Fibroblast of pulmonary artery (primary cell): Measurements from ENCODE around the gene SELPLG.

Source experiments
- DNase-seq: peaks from one replicate; pipeline ENCODE4 v3.0.0-alpha.2; 2010; ENCODE audit warnings: low read depth
- H3K4me3 ChIP-seq: replicated peaks from 2 replicates; pipeline ENCODE4 v1.5.1; 2011; ENCODE audit warnings: low read depth, mild to moderate bottlenecking, control low read depth, low read length, moderate library complexity
- TF ChIP-seq, protein P1 (sequence below): IDR thresholded peaks from 2 replicates; pipeline ENCODE4 v1.5.1; 2011; ENCODE audit warnings: mild to moderate bottlenecking, control low read depth, low read length, inconsistent platforms; ENCODE audit errors: missing control alignments

SELPLG gene

DNA sequence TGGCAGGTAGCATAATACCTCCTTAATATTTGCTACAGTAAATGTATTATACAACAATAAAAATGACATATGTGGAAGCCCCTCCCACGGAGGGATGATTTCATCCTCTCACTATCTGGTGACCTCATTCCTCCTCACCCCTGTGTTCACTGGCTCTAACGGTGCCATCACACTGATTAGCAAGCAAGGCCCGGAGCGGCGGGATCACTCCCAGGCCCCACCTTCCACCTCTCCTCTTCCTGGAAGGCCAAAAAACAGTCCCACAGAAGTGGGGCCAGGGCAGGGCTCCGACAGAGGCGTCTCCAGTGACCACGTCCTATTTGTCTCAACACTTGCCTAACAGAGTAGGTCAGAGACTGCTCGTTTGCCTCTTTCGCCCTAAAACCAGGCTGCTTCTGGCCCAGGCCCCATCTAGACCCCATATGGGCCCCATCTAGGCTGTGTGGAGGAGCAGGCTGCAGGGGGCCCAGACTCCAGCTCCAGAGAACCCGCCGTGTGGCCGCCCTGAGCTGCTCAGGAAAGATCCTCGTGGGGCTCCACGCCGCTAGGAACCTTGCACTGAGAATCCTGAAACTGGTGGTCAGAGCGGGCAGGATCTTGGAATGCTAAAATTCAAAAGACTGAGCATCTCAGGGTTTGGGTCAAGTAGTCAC is 3.7 kb downstream of the SELPLG start:
- DNase-seq = peak; percentile 79
- TF ChIP-seq, protein P1, sequence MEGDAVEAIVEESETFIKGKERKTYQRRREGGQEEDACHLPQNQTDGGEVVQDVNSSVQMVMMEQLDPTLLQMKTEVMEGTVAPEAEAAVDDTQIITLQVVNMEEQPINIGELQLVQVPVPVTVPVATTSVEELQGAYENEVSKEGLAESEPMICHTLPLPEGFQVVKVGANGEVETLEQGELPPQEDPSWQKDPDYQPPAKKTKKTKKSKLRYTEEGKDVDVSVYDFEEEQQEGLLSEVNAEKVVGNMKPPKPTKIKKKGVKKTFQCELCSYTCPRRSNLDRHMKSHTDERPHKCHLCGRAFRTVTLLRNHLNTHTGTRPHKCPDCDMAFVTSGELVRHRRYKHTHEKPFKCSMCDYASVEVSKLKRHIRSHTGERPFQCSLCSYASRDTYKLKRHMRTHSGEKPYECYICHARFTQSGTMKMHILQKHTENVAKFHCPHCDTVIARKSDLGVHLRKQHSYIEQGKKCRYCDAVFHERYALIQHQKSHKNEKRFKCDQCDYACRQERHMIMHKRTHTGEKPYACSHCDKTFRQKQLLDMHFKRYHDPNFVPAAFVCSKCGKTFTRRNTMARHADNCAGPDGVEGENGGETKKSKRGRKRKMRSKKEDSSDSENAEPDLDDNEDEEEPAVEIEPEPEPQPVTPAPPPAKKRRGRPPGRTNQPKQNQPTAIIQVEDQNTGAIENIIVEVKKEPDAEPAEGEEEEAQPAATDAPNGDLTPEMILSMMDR = no peak
- H3K4me3 ChIP-seq = no peak overlapping the region

GRCh38 chr12:108629151-108629550 is 4.5 kb downstream of the SELPLG start:
- DNase-seq = no peak
- H3K4me3 ChIP-seq = no peak overlapping the region
- TF ChIP-seq, protein P1 = no peak

DNA sequence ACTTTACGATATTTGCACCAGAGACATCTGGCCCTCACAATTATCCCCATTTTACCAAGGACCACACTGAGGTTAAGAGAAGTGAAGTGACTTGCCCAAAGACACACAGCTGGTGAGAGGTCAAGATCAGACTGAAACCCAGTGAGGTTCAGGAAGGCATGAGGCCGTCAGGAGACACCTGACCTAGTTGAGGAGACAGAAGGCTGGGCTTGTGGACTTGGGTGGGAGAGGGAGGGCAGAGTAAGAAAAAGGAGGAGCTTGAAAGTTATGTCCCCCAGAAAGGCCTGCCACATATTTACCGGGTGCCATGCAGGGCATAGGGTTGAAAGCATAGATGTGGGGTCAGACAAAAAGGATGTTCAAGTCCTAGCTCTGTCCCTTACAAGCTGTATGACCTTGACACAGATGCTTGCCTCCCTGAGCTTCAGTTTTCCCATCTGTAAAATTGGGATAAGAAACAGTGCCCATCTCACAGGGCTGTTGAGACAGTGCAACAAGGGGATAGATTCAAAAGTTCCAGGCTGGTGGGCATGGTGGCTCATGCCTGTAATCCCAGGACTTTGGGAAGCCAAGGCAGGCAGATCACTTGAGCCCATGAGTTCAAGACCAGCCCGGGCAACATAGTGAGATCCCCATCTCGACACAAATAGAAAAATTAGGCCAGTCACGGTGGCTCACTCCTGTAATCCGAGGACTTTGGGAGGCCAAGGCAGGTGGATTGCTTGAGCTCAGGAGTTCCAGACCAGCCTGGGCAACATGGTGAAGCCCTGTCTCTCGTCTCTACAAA is 6.4 kb downstream of the SELPLG start:
- H3K4me3 ChIP-seq = no peak overlapping the region
- TF ChIP-seq, protein P1 = no peak
- no peak for DNase-seq

GRCh38 chr12:108625228-108625627 is 8.5 kb downstream of the SELPLG start:
- DNase-seq = no peak
- TF ChIP-seq, protein P1 = no peak

GRCh38 chr12:108623577-108623976 is 10.1 kb downstream of the SELPLG start:
- TF ChIP-seq, protein P1 = no peak
- H3K4me3 ChIP-seq = no peak overlapping the region
- no peak for DNase-seq

More at GRCh38 chr12:108625228-108625627, 8.5 kb downstream of the SELPLG start:
- H3K4me3 ChIP-seq = no peak overlapping the region

DNA sequence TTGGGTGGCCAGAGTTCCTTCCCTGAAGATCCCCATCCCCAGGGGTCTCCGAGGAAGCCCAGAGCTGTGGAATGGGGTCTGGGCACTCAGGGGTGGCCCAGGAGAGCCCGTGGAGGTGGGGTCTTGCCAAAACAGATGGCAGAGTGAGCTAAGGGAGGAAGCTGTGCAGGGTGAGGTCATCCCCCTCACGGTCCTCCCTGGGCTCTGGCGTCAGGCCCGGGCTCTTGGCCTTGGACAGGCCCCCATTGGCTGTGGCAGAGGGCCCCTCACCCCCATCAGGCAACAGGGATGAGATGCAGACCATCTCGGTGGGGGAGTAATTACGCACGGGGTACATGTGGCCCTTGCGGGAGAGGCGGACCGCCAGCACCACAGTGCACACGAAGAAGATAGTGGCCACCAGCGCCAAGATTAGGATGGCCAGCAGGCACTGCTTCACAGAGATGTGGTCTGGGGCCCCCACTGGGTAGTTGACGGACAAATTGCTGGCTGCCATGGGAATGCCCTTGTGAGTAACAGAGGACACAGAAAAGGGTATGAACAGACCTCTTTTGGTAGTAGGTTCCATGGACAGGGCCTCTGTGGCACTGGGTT is 10.7 kb downstream of the SELPLG start:
- H3K4me3 ChIP-seq = no peak overlapping the region
- TF ChIP-seq, protein P1 = no peak
- DNase-seq = no peak
